Kidney capillary endothelial cell (primary cell): ENCODE results near the gene ELOA.
"Not testable (repeated sequence)": the region's sequence is repeated elsewhere in the genome, so short reads cannot be mapped to it uniquely, and the experiment has no call there.

Experiments used
- DNase-seq: peaks from one replicate; pipeline ENCODE4 v3.0.0-alpha.2; 2018; ENCODE audit warnings: low spot score

Gene ELOA

GRCh38 chr1:23743287-23744152 lies at the start of gene ELOA:
Gene ELOA, plus strand, starts transcription at chr1:23743471. Its CDS starts 33 bp downstream, at chr1:23743504.
- no peak for DNase-seq

GRCh38 chr1:23693599-23693998 lies 49.7 kb upstream of the ELOA start:
- DNase-seq: no peak

GRCh38 chr1:23694371-23694770 lies 48.9 kb upstream of the ELOA start:
- no peak for DNase-seq

- no peak for DNase-seq
These were observed 47.6 kb upstream of the ELOA start for GRCh38 chr1:23695667-23696066.

- DNase-seq: no peak
These were observed 46.8 kb upstream of the ELOA start for GRCh38 chr1:23696335-23696989.

GRCh38 chr1:23698466-23698865 lies 44.8 kb upstream of the ELOA start:
- no peak for DNase-seq

GRCh38 chr1:23699280-23700179 lies 43.7 kb upstream of the ELOA start:
- no peak for DNase-seq

- DNase-seq: no peak
These were observed 42.0 kb upstream of the ELOA start for GRCh38 chr1:23701310-23701709.

- no peak for DNase-seq
These were observed 41.3 kb upstream of the ELOA start for GRCh38 chr1:23701996-23702395.

GRCh38 chr1:23704834-23705495 lies 38.3 kb upstream of the ELOA start:
- DNase-seq: no peak

GRCh38 chr1:23709229-23709628 lies 34.0 kb upstream of the ELOA start:
- DNase-seq: no peak

GRCh38 chr1:23718482-23718881 lies 24.8 kb upstream of the ELOA start:
- peak; percentile 39 for DNase-seq

GRCh38 chr1:23719162-23719820 lies 24.0 kb upstream of the ELOA start:
- no peak for DNase-seq

GRCh38 chr1:23720256-23720995 lies 22.8 kb upstream of the ELOA start:
- no peak for DNase-seq

GRCh38 chr1:23722652-23723051 lies 20.6 kb upstream of the ELOA start:
- DNase-seq: no peak

- DNase-seq: no peak
These were observed 16.6 kb upstream of the ELOA start for GRCh38 chr1:23726686-23727085.

GRCh38 chr1:23727362-23727811 lies 15.9 kb upstream of the ELOA start:
- DNase-seq: no peak

- no peak for DNase-seq
These were observed 10.7 kb upstream of the ELOA start for GRCh38 chr1:23732363-23733224.

GRCh38 chr1:23733281-23733680 lies 10.0 kb upstream of the ELOA start:
- DNase-seq: not testable (repeated sequence)
